GM23338 (cell line): ENCODE results near the gene TSACC. TPM values are rescaled to one million over a fixed set of nuclear protein-coding genes. Genes with fewer than 3 reads are reported as not detected.

Experiments used
- ATAC-seq: fragments of 200-7000 bp; cut with Tn5 transposase; 3 replicates; pipeline ENCODE4 v1.9.1; 2020
- DNase-seq: peaks from one replicate; pipeline ENCODE4 v3.0.0-alpha.2; 2015; ENCODE audit warnings: low spot score
- H2AFZ ChIP-seq: fragments of 200-600 bp; sonication (generic); 2 replicates; pipeline ENCODE4 v1.8.0; 2016; ENCODE audit warnings: antibody characterized with exemption, mild to moderate bottlenecking, moderate library complexity
- H3F3A ChIP-seq: fragments of 200-600 bp; sonication (generic); replicated peaks from 2 replicates; pipeline ENCODE4 v1.8.0; 2017; ENCODE audit warnings: antibody characterized with exemption, mixed run types, low read depth
- H3K27ac ChIP-seq: fragments of 200-600 bp; sonication (generic); 2 replicates; pipeline ENCODE4 v1.6.1; 2016; ENCODE audit warnings: low read depth
- H3K27me3 ChIP-seq: fragments of 200-600 bp; sonication (generic); 2 replicates; pipeline ENCODE4 v1.8.0; 2016; ENCODE audit warnings: mild to moderate bottlenecking, mixed run types, moderate library complexity; ENCODE audit not compliant: insufficient read depth
- H3K36me3 ChIP-seq: fragments of 200-600 bp; sonication (generic); 2 replicates; pipeline ENCODE4 v1.8.0; 2016; ENCODE audit warnings: mild to moderate bottlenecking; ENCODE audit not compliant: insufficient read depth
- H3K4me1 ChIP-seq: fragments of 200-600 bp; sonication (generic); 2 replicates; pipeline ENCODE4 v1.8.0; 2016; ENCODE audit warnings: mild to moderate bottlenecking, moderate library complexity; ENCODE audit not compliant: insufficient read depth
- H3K4me2 ChIP-seq: fragments of 200-600 bp; sonication (generic); 2 replicates; pipeline ENCODE4 v1.7.1; 2017; ENCODE audit warnings: mixed run types
- H3K4me3 ChIP-seq: fragments of 200-600 bp; sonication (generic); 2 replicates; pipeline ENCODE4 v1.6.1; 2016; ENCODE audit warnings: mixed run types
- H3K79me2 ChIP-seq: fragments of 200-600 bp; sonication (generic); replicated peaks from 2 replicates; pipeline ENCODE4 v1.8.0; 2017; ENCODE audit warnings: mild to moderate bottlenecking; ENCODE audit not compliant: insufficient read depth
- H3K9me2 ChIP-seq: fragments of 200-600 bp; sonication (generic); 2 replicates; pipeline ENCODE4 v1.8.0; 2017; ENCODE audit not compliant: insufficient read depth
- H4K20me1 ChIP-seq: fragments of 200-600 bp; sonication (generic); replicated peaks from 2 replicates; pipeline ENCODE4 v1.8.0; 2017; ENCODE audit warnings: mild to moderate bottlenecking; ENCODE audit not compliant: insufficient read depth
- H3K27ac Mint-ChIP-seq: 2 replicates; pipeline ENCODE4 v1.8.0; 2020; ENCODE audit warnings: inconsistent platforms, mild to moderate bottlenecking, moderate library complexity, mixed read lengths
- H3K27me3 Mint-ChIP-seq: 3 replicates; pipeline ENCODE4 v1.8.0; 2022; ENCODE audit warnings: low read depth, mild to moderate bottlenecking, moderate library complexity, mixed read lengths, inconsistent platforms; ENCODE audit not compliant: insufficient read depth, poor library complexity
- H3K36me3 Mint-ChIP-seq: 3 replicates; pipeline ENCODE4 v1.8.0; 2021; ENCODE audit warnings: low read depth, mild to moderate bottlenecking, inconsistent platforms, moderate library complexity, mixed read lengths
- H3K4me1 Mint-ChIP-seq: 3 replicates; pipeline ENCODE4 v1.8.0; 2020; ENCODE audit warnings: mild to moderate bottlenecking, inconsistent platforms, mixed read lengths
- H3K4me3 Mint-ChIP-seq: 3 replicates; pipeline ENCODE4 v1.8.0; 2021; ENCODE audit warnings: moderate library complexity, mild to moderate bottlenecking, inconsistent platforms, mixed read lengths
- H3K9me3 Mint-ChIP-seq: 3 replicates; pipeline ENCODE4 v1.8.0; 2020; ENCODE audit warnings: moderate library complexity, mild to moderate bottlenecking, inconsistent platforms, mixed read lengths
- EZH2 ChIP-seq: fragments of 200-600 bp; sonication (generic); IDR thresholded peaks from one replicate; pipeline ENCODE4 v1.8.0; 2017; ENCODE audit warnings: antibody characterized with exemption, mild to moderate bottlenecking, low read depth; ENCODE audit not compliant: unreplicated experiment
- EZH2phosphoT487 ChIP-seq: fragments of 200-600 bp; sonication (generic); IDR thresholded peaks from one replicate; pipeline ENCODE4 v1.8.1; 2018; ENCODE audit warnings: antibody characterized with exemption; ENCODE audit not compliant: unreplicated experiment
- JUNB ChIP-seq: IDR thresholded peaks from one replicate; pipeline ENCODE4 v1.6.1; 2016; ENCODE audit warnings: antibody characterized with exemption; ENCODE audit not compliant: unreplicated experiment
- NANOG ChIP-seq: IDR thresholded peaks from 2 replicates; pipeline ENCODE4 v1.6.1; 2016; ENCODE audit warnings: antibody characterized with exemption, borderline replicate concordance
- POLR2AphosphoS5 ChIP-seq: IDR thresholded peaks from 2 replicates; pipeline ENCODE4 v1.6.1; 2016; ENCODE audit warnings: antibody characterized with exemption, low read depth
- ZNF114 ChIP-seq: fragments of 250-450 bp; sonication (Bioruptor Pico); IDR thresholded peaks from 2 replicates; pipeline ENCODE4 v1.5.0; 2020; ENCODE audit warnings: mild to moderate bottlenecking, moderate library complexity
- ZNF331 ChIP-seq: fragments of 250-450 bp; sonication (Bioruptor Pico); IDR thresholded peaks from 2 replicates; pipeline ENCODE4 v1.5.0; 2020; ENCODE audit warnings: low read depth, mild to moderate bottlenecking, moderate library complexity
- polyA plus RNA-seq: library from polyadenylated mRNA; unstranded; fragments of >200 nt; fragmentation: Nextera tagmentation; extraction: Ambion mirVana; gene quantifications from 2 replicates; pipeline ENCODE4 v1.2.1, GENCODE V29; 2016
- total RNA-seq: library from RNA; depleted of rRNA; stranded (reverse); fragments of >200 nt; shearing (Covaris generic); gene quantifications from 2 replicates; pipeline ENCODE4 v1.2.3, GENCODE V29; 2014
- TF ChIP-seq, protein P1 (sequence below): fragments of 250-450 bp; sonication (Bioruptor Pico); IDR thresholded peaks from 2 replicates; pipeline ENCODE4 v1.5.0; 2020; ENCODE audit warnings: mild to moderate bottlenecking, moderate library complexity
- TF ChIP-seq, protein P2 (sequence below), 2 experiments: fragments of 200-600 bp in 1 of 2; sonication (generic) in 1 of 2; conservative IDR thresholded peaks; 2 replicates each; pipeline versions ENCODE4 v1.5.1 to v1.6.1; 2016 to 2017; ENCODE audit warnings: antibody characterized with exemption in 2 of 2, low read depth in 2 of 2, mild to moderate bottlenecking in 2 of 2, moderate library complexity in 1 of 2
- TF ChIP-seq, protein P3 (sequence below): IDR thresholded peaks from one replicate; pipeline ENCODE4 v1.6.1; 2018; ENCODE audit warnings: antibody characterized with exemption; ENCODE audit not compliant: unreplicated experiment

The TSACC gene
- total and polyA plus RNA-seq, 2 experiments from 2014 or later = 2.5 to 9.8 TPM

DNA sequence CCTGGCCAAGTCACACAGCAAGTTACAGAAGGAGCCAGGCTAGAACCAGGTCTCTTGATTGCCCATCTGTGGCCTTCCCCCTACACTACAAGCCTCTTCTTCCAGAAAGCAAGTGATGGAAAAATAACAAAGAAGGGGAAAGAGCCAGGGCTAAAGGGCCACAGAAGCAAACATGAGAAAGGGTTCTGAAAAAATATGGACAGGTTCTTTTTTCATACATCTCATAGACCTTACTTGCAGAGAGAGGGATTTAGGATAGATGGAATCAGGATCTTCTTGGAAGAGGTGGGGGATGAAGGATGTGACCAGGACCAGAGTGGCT is 33.9 kb downstream of the TSACC start (continued):
- TF ChIP-seq, protein P1, sequence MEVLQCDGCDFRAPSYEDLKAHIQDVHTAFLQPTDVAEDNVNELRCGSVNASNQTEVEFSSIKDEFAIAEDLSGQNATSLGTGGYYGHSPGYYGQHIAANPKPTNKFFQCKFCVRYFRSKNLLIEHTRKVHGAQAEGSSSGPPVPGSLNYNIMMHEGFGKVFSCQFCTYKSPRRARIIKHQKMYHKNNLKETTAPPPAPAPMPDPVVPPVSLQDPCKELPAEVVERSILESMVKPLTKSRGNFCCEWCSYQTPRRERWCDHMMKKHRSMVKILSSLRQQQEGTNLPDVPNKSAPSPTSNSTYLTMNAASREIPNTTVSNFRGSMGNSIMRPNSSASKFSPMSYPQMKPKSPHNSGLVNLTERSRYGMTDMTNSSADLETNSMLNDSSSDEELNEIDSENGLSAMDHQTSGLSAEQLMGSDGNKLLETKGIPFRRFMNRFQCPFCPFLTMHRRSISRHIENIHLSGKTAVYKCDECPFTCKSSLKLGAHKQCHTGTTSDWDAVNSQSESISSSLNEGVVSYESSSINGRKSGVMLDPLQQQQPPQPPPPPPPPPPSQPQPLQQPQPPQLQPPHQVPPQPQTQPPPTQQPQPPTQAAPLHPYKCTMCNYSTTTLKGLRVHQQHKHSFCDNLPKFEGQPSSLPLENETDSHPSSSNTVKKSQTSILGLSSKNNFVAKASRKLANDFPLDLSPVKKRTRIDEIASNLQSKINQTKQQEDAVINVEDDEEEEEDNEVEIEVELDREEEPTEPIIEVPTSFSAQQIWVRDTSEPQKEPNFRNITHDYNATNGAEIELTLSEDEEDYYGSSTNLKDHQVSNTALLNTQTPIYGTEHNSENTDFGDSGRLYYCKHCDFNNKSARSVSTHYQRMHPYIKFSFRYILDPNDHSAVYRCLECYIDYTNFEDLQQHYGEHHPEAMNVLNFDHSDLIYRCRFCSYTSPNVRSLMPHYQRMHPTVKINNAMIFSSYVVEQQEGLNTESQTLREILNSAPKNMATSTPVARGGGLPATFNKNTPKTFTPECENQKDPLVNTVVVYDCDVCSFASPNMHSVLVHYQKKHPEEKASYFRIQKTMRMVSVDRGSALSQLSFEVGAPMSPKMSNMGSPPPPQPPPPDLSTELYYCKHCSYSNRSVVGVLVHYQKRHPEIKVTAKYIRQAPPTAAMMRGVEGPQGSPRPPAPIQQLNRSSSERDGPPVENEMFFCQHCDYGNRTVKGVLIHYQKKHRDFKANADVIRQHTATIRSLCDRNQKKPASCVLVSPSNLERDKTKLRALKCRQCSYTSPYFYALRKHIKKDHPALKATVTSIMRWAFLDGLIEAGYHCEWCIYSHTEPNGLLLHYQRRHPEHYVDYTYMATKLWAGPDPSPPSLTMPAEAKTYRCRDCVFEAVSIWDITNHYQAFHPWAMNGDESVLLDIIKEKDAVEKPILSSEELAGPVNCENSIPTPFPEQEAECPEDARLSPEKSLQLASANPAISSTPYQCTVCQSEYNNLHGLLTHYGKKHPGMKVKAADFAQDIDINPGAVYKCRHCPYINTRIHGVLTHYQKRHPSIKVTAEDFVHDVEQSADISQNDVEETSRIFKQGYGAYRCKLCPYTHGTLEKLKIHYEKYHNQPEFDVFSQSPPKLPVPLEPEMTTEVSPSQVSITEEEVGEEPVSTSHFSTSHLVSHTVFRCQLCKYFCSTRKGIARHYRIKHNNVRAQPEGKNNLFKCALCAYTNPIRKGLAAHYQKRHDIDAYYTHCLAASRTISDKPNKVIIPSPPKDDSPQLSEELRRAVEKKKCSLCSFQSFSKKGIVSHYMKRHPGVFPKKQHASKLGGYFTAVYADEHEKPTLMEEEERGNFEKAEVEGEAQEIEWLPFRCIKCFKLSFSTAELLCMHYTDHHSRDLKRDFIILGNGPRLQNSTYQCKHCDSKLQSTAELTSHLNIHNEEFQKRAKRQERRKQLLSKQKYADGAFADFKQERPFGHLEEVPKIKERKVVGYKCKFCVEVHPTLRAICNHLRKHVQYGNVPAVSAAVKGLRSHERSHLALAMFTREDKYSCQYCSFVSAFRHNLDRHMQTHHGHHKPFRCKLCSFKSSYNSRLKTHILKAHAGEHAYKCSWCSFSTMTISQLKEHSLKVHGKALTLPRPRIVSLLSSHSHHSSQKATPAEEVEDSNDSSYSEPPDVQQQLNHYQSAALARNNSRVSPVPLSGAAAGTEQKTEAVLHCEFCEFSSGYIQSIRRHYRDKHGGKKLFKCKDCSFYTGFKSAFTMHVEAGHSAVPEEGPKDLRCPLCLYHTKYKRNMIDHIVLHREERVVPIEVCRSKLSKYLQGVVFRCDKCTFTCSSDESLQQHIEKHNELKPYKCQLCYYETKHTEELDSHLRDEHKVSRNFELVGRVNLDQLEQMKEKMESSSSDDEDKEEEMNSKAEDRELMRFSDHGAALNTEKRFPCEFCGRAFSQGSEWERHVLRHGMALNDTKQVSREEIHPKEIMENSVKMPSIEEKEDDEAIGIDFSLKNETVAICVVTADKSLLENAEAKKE = no peak

DNA sequence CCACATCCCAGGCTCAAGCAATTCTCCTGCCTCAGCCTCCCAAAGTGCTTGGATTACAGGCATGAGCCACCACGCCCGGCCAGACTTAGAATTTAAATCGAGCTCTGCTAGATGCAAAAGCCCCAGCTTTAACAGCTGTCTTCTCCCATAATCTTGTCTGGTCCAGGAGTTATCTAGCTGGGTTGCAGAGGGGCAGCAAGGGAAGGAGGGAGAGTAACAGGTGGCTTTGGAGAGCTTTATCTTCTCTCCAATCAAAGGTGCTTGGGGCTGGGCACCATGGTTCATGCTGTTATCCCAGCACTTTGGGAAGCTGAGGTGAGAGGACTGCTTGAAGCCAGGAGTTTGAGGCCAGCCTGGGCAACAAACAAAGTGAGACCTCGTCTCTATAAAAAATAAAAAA is 34.5 kb downstream of the TSACC start:
- Mint-ChIP-seq H3K4me1 (peaks cover 15% of the 10 kb centered on the region), H3K36me3 (no peaks in the 10 kb centered on the region), H3K4me3 (no peak overlapping the region), H3K27me3 (peaks cover 13% of the 10 kb centered on the region), H3K9me3 (no peaks in the 10 kb centered on the region), H3K27ac (no peak overlapping the region)
- Histone ChIP-seq H3K27me3 (peaks cover 12% of the 10 kb centered on the region), H3K27ac (no peak overlapping the region), H2AFZ (no peak overlapping the region), H3K36me3 (no peaks in the 10 kb centered on the region), H3K9me2 (no peaks in the 10 kb centered on the region), H3K4me2 (no peak overlapping the region), H4K20me1 (no peaks in the 10 kb centered on the region), H3K79me2 (no peaks in the 10 kb centered on the region), H3K4me3 (no peak overlapping the region), H3F3A (peaks cover 15% of the 10 kb centered on the region), H3K4me1 (0 out of 2 replicates have a peak, but pooled peaks cover 3% of the 10 kb centered on the region)
- ATAC-seq (no peak), DNase-seq (no peak)
- TF ChIP-seq POLR2AphosphoS5 = no peak
- no peak for TF ChIP-seq ZNF331
- no peak for TF ChIP-seq JUNB
- TF ChIP-seq EZH2 = no peak
- TF ChIP-seq, protein P2, sequence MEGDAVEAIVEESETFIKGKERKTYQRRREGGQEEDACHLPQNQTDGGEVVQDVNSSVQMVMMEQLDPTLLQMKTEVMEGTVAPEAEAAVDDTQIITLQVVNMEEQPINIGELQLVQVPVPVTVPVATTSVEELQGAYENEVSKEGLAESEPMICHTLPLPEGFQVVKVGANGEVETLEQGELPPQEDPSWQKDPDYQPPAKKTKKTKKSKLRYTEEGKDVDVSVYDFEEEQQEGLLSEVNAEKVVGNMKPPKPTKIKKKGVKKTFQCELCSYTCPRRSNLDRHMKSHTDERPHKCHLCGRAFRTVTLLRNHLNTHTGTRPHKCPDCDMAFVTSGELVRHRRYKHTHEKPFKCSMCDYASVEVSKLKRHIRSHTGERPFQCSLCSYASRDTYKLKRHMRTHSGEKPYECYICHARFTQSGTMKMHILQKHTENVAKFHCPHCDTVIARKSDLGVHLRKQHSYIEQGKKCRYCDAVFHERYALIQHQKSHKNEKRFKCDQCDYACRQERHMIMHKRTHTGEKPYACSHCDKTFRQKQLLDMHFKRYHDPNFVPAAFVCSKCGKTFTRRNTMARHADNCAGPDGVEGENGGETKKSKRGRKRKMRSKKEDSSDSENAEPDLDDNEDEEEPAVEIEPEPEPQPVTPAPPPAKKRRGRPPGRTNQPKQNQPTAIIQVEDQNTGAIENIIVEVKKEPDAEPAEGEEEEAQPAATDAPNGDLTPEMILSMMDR (conservative IDR thresholded peaks at IDR 0.05; ENCODE audit: low read depth in 2 of 2) = no peak
- no peak for TF ChIP-seq EZH2phosphoT487
- TF ChIP-seq ZNF114 (CRISPR knock-in tag) = no peak
- TF ChIP-seq NANOG = no peak
- TF ChIP-seq, protein P3, sequence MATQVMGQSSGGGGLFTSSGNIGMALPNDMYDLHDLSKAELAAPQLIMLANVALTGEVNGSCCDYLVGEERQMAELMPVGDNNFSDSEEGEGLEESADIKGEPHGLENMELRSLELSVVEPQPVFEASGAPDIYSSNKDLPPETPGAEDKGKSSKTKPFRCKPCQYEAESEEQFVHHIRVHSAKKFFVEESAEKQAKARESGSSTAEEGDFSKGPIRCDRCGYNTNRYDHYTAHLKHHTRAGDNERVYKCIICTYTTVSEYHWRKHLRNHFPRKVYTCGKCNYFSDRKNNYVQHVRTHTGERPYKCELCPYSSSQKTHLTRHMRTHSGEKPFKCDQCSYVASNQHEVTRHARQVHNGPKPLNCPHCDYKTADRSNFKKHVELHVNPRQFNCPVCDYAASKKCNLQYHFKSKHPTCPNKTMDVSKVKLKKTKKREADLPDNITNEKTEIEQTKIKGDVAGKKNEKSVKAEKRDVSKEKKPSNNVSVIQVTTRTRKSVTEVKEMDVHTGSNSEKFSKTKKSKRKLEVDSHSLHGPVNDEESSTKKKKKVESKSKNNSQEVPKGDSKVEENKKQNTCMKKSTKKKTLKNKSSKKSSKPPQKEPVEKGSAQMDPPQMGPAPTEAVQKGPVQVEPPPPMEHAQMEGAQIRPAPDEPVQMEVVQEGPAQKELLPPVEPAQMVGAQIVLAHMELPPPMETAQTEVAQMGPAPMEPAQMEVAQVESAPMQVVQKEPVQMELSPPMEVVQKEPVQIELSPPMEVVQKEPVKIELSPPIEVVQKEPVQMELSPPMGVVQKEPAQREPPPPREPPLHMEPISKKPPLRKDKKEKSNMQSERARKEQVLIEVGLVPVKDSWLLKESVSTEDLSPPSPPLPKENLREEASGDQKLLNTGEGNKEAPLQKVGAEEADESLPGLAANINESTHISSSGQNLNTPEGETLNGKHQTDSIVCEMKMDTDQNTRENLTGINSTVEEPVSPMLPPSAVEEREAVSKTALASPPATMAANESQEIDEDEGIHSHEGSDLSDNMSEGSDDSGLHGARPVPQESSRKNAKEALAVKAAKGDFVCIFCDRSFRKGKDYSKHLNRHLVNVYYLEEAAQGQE = no peak
